ENCODE results near the gene G3BP1.
"Not testable (repeated sequence)": the region's sequence is repeated elsewhere in the genome, so short reads cannot be mapped to it uniquely, and the experiment has no call there.

G3BP1 gene

GRCh38 chr5:151757233-151758140, 14.3 kb upstream of the G3BP1 start:
- DNase-seq = no peak

DNA sequence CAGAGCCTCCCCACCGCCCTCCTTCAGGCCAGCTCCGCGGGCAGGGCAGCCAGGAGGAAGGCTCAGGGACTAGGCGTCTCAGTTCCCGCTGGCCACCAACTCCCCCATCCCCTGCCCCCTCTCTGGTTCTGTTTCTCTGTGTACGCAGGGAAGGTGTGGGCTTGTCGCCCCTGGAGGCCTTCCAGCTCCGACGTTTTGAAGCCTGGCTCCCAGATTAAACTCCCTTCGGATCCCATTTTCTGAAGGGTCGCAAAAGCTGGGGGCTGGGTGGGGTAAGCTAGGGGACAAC, 13.7 kb upstream of the G3BP1 start:
- DNase-seq = no peak

GRCh38 chr5:151758430-151759241, 13.1 kb upstream of the G3BP1 start, which contains the start of gene ATOX1:
TSS of gene ATOX1 (minus strand) at chr5:151758631. CDS start at chr5:151758551, 80 bp downstream.
- peak; percentile 74 for DNase-seq

DNA sequence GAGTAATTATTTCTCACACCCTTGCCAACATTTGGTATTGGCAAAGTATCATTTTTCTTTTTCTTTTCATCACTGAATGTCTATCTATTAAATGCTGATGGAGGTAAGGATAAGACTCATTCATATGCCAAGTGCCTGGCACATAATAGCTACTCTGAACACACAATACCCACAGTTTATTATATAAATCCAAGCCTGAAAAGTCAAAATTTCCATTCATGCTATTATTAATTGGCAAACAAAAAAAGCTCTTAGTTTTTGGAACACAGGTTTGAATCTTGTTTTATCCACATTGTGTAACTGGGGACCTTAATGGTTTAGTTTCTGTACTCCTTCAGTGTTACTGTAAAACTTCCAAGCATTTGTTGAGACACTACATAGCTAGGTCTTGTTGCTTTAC, 7.0 kb upstream of the G3BP1 start:
- DNase-seq = no peak

DNA sequence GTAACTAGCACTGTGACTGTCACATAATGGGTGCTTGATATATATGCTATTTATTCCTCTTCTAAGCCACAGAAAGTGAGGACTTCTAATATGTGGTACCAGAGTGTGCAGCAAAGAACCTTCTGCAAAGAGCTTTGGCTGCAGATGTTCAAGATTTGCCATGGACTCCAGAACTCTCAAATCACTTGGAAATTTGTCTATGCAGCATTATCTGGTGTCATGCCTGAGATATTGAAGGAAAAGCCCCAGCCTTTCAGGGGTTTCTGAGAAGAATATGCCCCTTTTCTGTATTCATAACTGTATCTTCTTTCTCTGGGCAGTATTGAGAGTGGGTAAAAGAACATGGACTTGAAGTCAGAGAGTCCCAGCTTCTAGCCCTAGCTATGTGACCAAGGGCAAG, 4.8 kb upstream of the G3BP1 start:
- no peak for DNase-seq

DNA sequence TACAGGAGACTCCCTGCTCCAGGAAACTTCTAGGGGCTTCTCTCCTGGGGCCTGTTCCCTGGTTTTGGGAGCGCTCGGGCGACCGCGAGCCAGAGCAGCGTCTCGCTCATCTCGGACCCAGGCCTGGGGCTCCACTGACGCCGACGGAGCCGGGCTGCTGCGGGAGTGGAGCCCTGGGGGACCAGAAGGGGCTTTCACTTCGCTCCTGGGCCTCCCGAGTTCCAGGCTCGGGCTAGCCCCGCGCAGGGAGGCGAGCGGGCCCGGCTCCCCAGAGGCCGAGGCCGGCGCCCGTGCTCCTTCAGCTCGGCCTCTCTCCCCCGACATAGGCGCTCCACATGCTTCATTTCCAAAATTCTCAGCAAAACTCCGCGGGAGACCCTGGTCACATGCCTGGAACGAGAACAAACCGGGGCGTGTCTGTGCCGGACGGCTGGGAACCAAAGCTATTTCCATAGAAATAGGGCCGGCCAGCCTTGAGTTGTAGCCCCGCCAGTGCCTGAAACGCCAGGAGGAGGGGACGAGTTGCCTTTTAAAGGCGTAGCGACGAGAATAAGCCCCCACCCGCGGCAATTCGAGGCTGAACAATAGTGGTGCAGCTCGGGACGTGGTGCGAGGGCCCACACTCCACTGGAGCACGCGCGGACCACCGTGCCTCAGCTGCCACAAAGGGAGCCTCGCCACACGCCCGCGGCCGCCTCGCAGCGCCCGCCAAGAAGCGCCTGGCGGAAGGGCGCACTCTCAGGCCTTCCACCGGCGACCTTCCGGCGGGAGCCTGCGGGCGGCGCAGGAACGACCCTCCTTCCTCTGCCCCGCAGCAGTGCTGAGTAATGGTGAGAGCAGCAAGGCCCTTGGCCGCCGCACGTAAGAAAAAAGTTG, 1.1 kb upstream of the G3BP1 start:
- peak; percentile 31 for DNase-seq

DNA sequence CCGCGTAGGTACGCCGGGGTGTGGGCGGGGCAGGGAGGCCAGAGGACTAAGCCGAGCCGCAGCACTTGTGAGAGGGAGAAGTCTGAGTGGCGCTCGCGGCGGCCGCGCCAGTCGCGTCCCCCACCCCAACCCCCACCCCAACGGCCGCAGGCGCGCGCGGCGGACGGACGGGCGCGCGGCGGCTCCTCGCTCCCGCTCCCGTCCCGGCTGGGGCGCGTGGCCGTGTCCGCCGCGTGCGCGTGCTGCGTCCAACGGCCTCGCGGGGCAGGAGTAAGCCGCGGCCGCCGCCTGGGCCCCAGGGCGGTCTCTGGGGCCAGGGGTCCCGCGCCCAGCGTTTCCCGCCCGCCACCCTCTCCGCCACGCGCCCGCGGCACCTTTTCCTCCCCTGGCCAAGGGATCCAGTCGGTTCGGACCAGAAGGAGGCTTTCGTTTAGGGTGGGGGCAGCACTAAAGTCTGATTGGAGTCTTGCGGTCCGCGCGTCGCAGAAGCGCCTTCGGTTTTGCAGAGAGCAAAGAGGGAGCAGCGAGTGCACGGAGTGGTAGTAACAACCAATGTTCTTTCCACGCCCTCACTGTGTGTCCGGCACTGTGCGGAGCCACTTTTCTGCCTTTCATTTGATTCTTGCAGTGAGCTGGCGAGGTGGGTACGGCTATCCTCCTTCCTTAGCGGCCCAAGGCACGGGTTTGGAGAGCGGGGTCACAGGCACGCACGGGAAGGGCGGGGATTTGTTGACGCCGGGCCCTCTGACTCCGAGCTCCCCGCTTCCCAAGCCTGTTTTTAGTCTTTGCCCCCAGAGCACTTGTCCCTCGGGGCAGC, 483 bp downstream of the G3BP1 start:
- DNase-seq = peak; percentile 7

GRCh38 chr5:151772846-151773561, 1.2 kb downstream of the G3BP1 start:
- DNase-seq = no peak

- DNase-seq = no peak
Measured at GRCh38 chr5:151773951-151774350, 2.2 kb downstream of the G3BP1 start.

- DNase-seq = no peak
Measured at GRCh38 chr5:151775025-151775606, 3.4 kb downstream of the G3BP1 start.

DNA sequence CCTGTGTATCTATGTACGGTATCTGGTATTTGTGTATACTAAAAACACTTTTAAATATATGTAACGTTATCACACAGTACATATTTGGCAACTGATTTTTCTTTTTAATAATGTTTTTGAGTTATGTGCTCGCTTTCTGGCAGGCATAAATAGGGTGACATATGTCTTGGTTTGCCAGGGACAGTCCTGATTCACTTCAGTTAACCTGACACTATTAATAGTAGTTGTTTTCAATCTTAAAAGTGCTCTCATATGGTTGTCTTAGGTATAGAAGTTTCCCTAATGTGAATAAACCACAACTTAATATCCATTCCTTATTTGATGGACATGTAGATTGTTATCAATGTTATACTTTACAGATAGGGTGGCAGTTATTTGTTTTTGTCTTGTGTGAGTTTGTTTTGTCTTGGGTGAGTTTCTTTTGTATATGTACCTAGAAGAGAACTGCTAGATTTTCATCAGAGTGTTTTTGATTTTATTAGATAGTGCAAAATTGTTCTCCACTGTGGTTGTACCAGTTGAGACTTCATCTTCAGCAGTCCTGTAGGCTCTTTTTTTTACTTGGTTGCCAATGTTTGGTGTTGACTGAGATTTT, 7.9 kb downstream of the G3BP1 start:
- no peak for DNase-seq

GRCh38 chr5:151780348-151780747, 8.6 kb downstream of the G3BP1 start:
- no peak for DNase-seq

GRCh38 chr5:151781201-151781600, 9.4 kb downstream of the G3BP1 start:
- no peak for DNase-seq

DNA sequence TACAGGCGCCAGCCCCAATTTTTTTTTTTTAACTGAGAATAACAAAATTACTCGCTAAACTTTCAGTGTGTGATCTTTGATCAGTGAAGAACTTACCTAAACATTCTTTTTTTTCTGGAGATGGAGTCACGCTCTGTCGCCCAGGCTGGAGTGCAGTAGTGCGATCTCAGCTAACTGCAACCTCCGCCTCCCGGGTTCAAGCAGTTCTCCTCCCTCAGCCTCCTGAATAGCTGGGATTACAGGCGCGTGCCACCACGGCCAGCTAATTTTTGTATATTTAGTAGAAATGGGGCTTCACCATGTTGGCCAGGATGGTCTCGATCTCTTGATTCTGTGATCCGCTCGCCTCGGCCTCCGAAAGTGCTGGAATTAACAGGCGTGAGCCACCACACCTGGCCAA, 11.9 kb downstream of the G3BP1 start:
- not testable (repeated sequence) for DNase-seq

DNA sequence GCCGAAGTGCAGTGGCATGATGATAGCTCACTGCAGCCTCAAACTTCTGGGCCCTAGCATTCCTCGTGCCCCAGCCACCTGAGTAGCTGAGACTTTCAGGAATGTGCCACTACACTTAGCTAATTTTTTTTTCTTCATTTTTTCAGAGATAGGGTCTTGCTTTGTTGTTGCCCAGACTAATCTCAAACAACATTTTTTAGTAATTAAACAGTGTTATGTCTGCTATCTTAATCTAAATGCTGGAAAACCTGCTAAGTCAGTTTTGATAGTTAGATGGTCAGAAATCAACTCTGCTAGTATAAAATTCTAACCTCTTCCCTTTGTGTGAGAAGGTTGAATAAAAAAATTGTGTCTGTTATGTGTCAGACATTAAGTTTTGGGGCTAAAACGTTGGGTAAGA, 12.4 kb downstream of the G3BP1 start:
- DNase-seq = no peak

- DNase-seq = no peak
Measured at GRCh38 chr5:151786468-151786867, 14.7 kb downstream of the G3BP1 start.

GRCh38 chr5:151787817-151788216, 16.1 kb downstream of the G3BP1 start:
- DNase-seq = no peak

DNA sequence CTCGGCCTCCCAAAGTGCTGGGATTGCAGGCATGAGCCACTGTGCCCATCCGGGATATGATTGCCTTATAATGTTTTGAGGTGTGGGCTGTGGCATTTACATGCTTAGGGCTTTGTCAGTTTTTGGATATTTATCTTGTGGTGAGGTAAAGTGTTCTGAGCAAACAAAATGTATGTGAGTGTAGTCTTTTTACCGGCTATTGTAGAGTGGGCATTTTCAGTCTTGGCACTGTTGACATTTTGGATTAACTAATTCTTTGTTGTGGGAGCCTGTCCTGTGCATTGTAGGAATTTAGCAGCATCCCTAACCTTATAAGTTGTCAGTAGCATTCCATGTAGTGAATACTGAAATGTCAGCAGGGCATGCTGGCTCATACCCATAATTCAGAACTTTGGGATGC, 21.6 kb downstream of the G3BP1 start:
- no peak for DNase-seq

GRCh38 chr5:151795426-151795825, 23.7 kb downstream of the G3BP1 start:
- no peak for DNase-seq

DNA sequence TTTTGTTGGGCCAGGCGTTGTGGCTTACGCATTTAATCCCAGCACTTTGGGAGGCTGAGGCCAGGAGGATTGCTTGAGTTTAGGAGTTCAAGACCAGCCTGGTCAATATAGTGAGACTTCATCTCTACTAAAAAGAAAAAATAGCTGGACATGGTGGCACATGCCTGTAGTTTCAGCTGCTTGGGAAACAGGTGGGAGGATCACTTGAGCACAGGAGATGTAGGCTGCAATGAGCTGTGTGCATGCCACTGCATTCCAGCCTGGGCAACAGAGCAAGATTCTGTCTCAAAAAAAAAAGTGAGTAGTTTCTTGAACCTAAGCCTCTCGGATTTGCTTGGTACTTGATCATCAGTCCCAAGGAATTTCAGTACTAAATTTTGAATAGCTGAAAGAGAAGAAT, 26.9 kb downstream of the G3BP1 start:
- DNase-seq = no peak

DNA sequence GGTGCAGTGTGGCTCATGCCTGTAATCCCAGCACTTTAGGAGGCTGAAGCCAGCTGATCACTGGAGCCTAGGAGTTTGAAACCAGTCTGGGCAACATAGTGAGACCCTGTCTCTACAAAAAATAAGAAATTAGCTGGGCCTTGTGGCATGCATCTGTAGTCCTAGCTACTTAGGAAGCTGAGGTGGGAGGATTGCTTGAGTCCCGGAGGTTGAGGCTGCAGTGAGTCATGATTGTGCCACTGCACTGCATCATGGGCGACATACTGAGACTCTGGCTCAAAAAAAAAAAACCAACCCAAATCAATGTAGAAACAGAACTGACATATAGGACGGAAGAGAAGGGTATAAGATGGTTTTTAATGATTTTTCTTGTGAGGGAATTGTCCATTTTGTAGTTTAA, 27.7 kb downstream of the G3BP1 start:
- DNase-seq = no peak
